Midbrain (tissue), 1 donor: ENCODE data around the gene LRRC14B.
A peak's percentile ranks its signal among the peaks of the same experiment; 100 is the strongest.

Experiments
- DNase-seq: peaks from one replicate; lab custom pipeline; 2025; lab: John Stamatoyannopoulos, UW

Gene LRRC14B

DNA sequence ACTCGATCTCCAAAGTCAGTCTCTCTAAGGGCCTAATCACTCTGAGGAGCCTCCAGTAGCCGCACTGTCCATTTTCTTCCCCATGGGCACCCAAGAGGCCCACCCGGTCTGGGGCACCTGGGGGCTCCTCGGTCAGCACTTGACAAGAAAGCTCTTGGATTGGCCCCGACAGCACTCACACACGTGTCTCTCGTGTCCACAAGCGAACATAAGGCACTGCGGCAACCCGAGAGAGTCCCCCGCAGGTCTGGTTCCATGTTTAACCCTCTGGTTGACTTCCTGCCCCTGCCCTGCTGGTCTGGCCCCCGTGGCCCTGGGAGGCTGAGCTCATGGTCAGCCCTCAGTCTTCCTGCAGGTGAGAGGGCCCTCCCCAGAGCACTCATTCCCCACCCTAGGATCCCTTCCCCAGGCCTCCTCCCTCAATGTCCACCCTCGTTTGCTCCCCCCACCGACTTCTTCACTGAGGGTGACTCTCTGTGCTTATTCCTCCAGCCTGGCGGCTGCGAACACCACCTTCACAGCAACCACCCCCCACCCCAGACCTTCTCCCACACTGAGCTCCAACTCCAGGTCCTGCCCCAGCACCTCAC is 16.3 kb upstream of the LRRC14B start:
- no peak for DNase-seq

- DNase-seq: no peak
Measured at GRCh38 chr5:176296-176823, 14.9 kb upstream of the LRRC14B start.

DNA sequence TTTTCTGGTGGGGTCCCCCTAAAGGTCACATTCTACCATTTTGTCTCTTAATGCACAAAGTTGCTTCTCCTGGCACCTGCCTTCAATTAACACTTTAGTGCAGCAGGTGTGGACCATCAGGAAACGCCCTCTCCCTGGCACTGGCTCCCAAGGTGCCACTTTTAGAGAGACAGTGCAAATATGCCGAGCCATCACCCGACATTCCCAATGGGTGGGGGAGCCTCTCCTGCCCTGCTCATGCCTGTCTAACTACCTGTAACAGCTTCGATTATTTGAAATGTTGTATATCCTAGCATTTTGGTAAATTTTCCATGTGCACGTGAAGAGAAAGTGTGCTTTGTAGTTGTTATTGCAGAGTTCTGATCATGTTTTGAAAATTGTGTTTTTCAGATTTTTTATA is 13.2 kb upstream of the LRRC14B start:
- no peak for DNase-seq

GRCh38 chr5:179401-179800 is 11.9 kb upstream of the LRRC14B start:
- DNase-seq: no peak

DNA sequence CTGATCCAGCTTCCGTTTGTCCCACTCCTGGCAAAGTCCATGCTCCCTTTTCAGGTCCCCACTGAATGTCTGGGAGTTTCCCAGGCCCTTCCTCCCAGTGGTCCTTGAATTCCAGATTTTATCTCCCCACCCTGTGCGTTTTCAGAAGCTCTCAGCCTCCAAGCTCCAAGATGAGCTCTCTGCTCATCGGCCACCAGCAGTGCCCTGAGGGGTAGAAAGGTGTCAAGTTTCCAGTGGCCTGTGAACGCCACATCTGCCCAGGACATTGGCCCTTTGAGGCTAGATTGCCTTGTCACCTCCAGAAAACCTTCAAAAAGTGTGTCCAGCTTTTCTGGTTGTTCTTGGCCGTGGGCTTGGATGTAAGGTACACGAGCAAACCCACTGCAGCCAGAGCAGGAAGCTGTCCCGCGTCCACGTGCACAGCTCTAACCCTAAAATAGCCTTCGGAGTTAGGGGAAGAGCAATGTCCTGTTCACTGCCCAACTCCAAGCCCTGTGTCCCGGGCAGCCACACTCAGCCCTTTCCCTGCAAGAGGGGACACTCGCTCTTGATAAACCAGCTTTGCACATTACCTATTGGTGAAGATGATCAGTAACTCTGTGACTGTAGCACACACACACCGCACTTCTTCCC is 10.9 kb upstream of the LRRC14B start:
- DNase-seq: no peak

- no peak for DNase-seq
Measured at GRCh38 chr5:181160-181559, 10.1 kb upstream of the LRRC14B start.

- DNase-seq: no peak
Measured at GRCh38 chr5:181566-181965, 9.7 kb upstream of the LRRC14B start.

DNA sequence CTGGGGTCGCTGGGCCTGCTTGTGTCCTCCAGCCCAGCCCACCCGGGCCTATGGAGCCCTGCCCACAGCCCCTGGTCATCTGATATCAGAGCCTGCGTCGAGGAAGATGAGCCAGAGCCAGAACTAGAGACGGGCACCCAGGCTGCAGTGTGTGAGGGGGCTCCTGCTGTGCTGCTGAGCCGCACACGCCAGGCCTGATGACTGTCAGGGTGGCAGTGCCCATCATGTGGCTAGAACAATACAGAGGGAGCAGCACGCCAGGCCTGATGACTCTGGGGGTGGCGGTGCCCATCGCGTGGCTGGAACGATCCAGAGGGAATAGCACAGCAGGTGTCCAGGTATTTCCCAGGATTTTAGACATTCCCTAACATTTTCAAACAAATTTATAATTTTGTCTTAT is 9.2 kb upstream of the LRRC14B start:
- DNase-seq: no peak

GRCh38 chr5:184471-184870 is 6.8 kb upstream of the LRRC14B start:
- no peak for DNase-seq

GRCh38 chr5:185095-186070 is 5.9 kb upstream of the LRRC14B start:
- no peak for DNase-seq

GRCh38 chr5:186091-187041 is 4.9 kb upstream of the LRRC14B start:
- DNase-seq: no peak

DNA sequence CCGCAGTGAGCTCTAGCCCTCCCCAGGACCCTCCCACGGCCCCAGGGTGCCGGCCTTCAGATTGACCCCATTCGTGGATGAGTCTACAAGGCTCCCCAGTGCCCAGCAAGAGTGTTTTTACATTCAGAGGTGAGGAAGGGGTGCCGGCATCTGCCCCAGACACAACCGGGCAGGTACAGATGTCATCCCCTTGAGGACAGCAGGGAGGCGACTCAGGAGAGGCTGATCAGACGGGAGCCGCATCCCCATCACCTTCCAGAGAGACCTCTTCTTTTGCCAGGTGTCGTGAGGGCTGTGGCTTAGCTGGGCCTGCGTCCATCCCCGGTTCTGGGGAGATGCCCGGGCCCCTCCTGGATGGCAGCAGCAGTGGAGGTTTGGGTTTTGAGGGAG is 4.3 kb upstream of the LRRC14B start:
- DNase-seq: no peak

- DNase-seq: no peak
Measured at GRCh38 chr5:187617-188451, 3.5 kb upstream of the LRRC14B start.

- DNase-seq: peak; percentile 72
Measured at GRCh38 chr5:188488-189481, 2.5 kb upstream of the LRRC14B start.

DNA sequence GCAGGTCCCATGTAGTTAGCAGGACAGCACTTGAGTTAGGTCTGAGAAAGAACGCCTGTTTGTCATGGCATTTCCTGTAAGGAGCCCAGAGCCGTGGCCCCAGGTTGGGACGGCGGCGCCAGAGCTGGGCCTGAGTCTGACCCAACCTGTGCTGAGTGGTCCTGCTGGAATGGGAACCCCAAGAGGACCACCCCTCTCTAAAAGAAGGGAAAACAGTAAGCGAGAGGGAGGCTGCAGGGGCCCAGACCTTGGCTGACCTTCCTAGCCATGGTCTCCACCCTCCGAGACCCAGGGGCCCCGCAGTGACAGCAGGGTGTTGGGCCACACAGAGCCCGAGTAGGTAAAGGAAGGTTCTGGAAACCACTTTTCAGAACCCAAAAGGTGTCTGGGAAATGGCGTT is 1.8 kb upstream of the LRRC14B start:
- no peak for DNase-seq

DNA sequence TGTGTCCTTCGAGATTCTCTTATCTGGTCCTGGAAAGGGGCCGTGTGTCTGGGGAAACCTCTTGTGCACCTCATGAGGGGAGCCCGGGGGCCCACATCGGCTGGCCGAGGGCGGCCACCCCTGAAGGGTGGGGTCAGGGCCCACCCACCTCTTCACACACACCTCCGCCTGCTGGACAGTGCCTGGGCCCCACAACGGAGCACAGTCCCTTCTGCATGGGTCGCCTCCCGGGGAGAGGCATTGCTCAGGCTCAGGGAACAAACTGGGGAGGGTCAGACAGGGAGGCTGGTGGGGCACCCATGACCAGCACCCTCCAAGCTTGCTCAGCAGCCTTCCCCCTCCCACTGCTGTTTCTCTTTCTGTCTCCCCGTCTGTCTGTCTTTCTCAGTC is 1.3 kb upstream of the LRRC14B start:
- no peak for DNase-seq

DNA sequence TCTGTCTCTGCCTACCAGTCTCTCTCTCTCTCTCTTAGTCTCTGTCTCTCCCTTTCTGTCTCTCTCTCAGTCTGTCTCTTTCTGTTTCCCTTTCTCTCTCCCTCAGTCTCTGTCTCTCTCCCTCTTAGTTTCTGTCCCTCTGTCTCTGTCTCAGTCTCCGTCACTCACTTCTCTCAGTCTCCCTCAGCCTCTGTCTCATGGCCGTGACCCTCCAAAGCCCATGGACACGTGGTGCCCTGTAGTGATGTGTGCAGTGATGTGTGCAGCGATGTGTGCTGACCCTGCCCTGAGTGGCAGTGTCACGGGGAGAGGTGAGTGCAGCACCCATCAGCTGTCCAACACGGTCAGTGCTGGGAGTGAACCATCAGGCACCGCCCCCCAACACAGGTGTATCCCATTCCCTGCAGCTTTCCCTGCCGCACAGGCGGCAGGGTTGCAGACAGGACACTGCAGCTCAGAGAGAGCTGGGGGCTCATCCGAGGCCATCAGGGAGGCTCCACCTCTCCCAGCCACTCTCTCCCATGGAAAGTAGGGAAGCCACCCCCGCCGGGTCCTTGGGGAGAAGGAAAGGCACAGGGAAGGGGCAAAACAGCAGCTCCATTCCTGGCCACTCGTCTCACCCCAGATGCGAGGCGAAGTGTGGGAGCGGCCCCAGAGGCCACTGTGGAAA is 794 bp upstream of the LRRC14B start:
- no peak for DNase-seq

DNA sequence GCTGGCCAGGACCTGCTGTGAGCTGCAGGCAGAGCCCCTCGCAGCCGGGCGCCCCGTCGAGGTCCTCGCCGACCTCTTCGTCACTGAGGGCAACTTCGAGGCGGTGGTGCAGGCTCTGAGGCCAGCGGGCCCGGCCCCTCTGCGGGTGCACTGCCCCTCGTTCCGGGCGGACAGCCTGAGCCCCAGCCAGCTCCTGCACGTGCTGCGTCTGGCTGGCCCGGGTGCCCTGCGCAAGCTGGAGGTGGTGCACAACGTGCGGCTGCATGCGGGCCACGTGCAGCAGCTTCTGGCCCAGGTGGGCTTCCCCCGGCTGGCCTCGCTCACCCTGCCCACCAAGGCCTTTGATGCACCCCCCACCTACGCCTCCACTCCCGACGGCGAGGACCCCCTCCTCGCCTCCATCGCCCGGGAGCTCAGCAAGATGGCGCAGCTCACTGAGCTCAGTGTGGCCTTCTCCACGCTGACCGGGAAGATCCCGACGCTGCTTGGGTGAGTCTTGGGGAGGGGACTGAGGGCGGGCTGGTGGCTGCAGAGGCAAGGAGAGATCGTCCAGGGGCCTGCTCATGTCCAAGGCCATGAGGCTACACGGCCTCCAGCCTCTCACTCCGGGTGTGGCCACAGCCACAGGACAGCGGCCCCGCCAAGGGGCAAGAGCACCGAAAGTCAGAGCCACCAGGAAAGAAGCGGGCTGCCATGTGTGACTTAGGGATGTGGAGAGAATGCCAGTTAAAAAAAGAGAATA is 825 bp downstream of the LRRC14B start:
- DNase-seq: no peak
